Activated B cell treated with CpG ODN at 0.5 μM for 24 hours (primary cell): ENCODE data around the gene UBAC2. TPM values are rescaled to one million over a fixed set of nuclear protein-coding genes. Genes with fewer than 3 reads are reported as not detected.
A peak's percentile ranks its signal among the peaks of the same experiment; 100 is the strongest.
"Not testable (repeated sequence)": the region's sequence is repeated elsewhere in the genome, so short reads cannot be mapped to it uniquely, and the experiment has no call there.

Experiments
- ATAC-seq: fragments of 200-7000 bp; cut with Tn5 transposase; one replicate; pipeline ENCODE4 v1.10.0; 2021; ENCODE audit warnings: low read depth, mild to moderate bottlenecking, moderate library complexity
- CTCF ChIA-PET: fragments of 350-600 bp; sonication (Branson Sonifier 250); formaldehyde crosslinking; loops from one replicate; lab custom pipeline; 2021; ENCODE audit warnings: antibody characterized with exemption; lab: Charles Lee
- POLR2A ChIA-PET: fragments of 350-600 bp; sonication (Branson Sonifier 250); formaldehyde crosslinking; loops from one replicate; lab custom pipeline; 2021; ENCODE audit warnings: antibody characterized with exemption; lab: Charles Lee
- DNase-seq: peaks from one replicate; pipeline ENCODE4 v3.0.0; 2022
- H3K27ac Mint-ChIP-seq: one replicate; pipeline ENCODE4 v1.8.0; 2020; ENCODE audit warnings: mixed read lengths
- H3K27me3 Mint-ChIP-seq: one replicate; pipeline ENCODE4 v1.8.0; 2021; ENCODE audit warnings: mixed read lengths
- H3K36me3 Mint-ChIP-seq: one replicate; pipeline ENCODE4 v1.8.0; 2021; ENCODE audit warnings: low read depth, mixed read lengths
- H3K4me1 Mint-ChIP-seq: one replicate; pipeline ENCODE4 v1.8.0; 2021; ENCODE audit warnings: mixed read lengths
- H3K4me3 Mint-ChIP-seq: one replicate; pipeline ENCODE4 v1.8.0; 2020; ENCODE audit warnings: mild to moderate bottlenecking, mixed read lengths
- H3K9me3 Mint-ChIP-seq: one replicate; pipeline ENCODE4 v1.8.0; 2020; ENCODE audit warnings: mixed read lengths
- CTCF ChIP-seq: fragments of 200-600 bp; IDR thresholded peaks from one replicate; pipeline ENCODE4 v1.8.0; 2022; ENCODE audit warnings: antibody characterized with exemption, mild to moderate bottlenecking
- intact Hi-C: fragments of 100-400 bp; cut with micrococcal nuclease; formaldehyde crosslinking; loops from one replicate; pipeline ENCODE4 v1.15.1; 2024
- total RNA-seq: library from RNA; stranded (reverse); gene quantifications from 2 replicates; pipeline ENCODE4 v1.2.3, GENCODE V29; 2022

The UBAC2 gene
- total RNA-seq, 1 donor from 2014 or later, result 51.0 TPM

GRCh38 chr13:99227909-99228688, 27.4 kb downstream of the UBAC2 start:
- no peaks in the 10 kb centered on the region for H3K9me3 Mint-ChIP-seq
- DNase-seq, result no peak
- H3K27me3 Mint-ChIP-seq, result no peaks in the 10 kb centered on the region
- H3K36me3 Mint-ChIP-seq, result peaks cover 15% of the 10 kb centered on the region
- peak overlapping the region; percentile 76 for H3K4me3 Mint-ChIP-seq
- peaks cover 90% of the 10 kb centered on the region for H3K4me1 Mint-ChIP-seq
- CTCF ChIA-PET, result interaction anchor here (0.9 kb wide), 1 partner anchor 24 kb away, joined by 3 read pairs; no protein-coding TSS in a partner anchor
- H3K27ac Mint-ChIP-seq, result peak overlapping the region; percentile 88
- no peak for ATAC-seq
- POLR2A ChIA-PET, result interaction anchor here (0.7 to 1.7 kb wide), 6 partner anchors 10 to 30 kb away, joined by 3 to 8 read pairs (median 4); partner anchors contain the start of genes GPR18 and UBAC2
- intact Hi-C loops, result loop anchor here (1.0 to 2.0 kb wide), 7 partner anchors 9 to 55 kb away; partner anchors contain the start of gene UBAC2
- no peak for TF ChIP-seq CTCF

GRCh38 chr13:99228737-99229691, 28.4 kb downstream of the UBAC2 start:
- intact Hi-C loops, result loop anchor here (1.0 to 2.0 kb wide), 8 partner anchors 9 to 54 kb away; partner anchors contain the start of gene UBAC2
- H3K4me3 Mint-ChIP-seq, result peak overlapping the region; percentile 76
- peaks cover 87% of the 10 kb centered on the region for H3K4me1 Mint-ChIP-seq
- ATAC-seq, result peak; percentile 83
- ChIA-PET CTCF (interaction anchor here (1.0 kb wide), 1 partner anchor 37 kb away, joined by 3 read pairs; no protein-coding TSS in a partner anchor), POLR2A (interaction anchor here (1.0 to 1.2 kb wide), 3 partner anchors 9 to 29 kb away, joined by 4 to 7 read pairs (median 4); partner anchors contain the start of gene UBAC2)
- no peaks in the 10 kb centered on the region for H3K27me3 Mint-ChIP-seq
- peaks cover 12% of the 10 kb centered on the region for H3K36me3 Mint-ChIP-seq
- no peak for DNase-seq
- no peak for TF ChIP-seq CTCF
- H3K27ac Mint-ChIP-seq, result peak overlapping the region; percentile 88
- no peaks in the 10 kb centered on the region for H3K9me3 Mint-ChIP-seq

GRCh38 chr13:99230588-99230987, 29.9 kb downstream of the UBAC2 start:
- ATAC-seq, H3K9me3 Mint-ChIP-seq, intact Hi-C loops, H3K27ac Mint-ChIP-seq, H3K27me3 Mint-ChIP-seq, H3K4me3 Mint-ChIP-seq, DNase-seq: not testable (repeated sequence)
- Mint-ChIP-seq H3K36me3 (peaks cover 15% of the 10 kb centered on the region), H3K4me1 (peaks cover 85% of the 10 kb centered on the region)
- ChIA-PET CTCF (interaction anchor here (1.0 to 1.1 kb wide), 2 partner anchors 29 to 53 kb away, joined by 3 to 5 read pairs; no protein-coding TSS in a partner anchor), POLR2A (interaction anchor here (0.7 to 5.3 kb wide), 6 partner anchors 14 to 28 kb away, joined by 3 to 57 read pairs (median 9); partner anchors contain the start of genes GPR18 and UBAC2)

- Mint-ChIP-seq H3K4me3 (no peak overlapping the region), H3K36me3 (peaks cover 15% of the 10 kb centered on the region), H3K4me1 (peaks cover 84% of the 10 kb centered on the region), H3K9me3 (no peaks in the 10 kb centered on the region), H3K27ac (no peak overlapping the region), H3K27me3 (no peaks in the 10 kb centered on the region)
- TF ChIP-seq CTCF, result no peak
- POLR2A ChIA-PET, result interaction anchor here (0.7 to 5.3 kb wide), 7 partner anchors 14 to 28 kb away, joined by 3 to 57 read pairs (median 8); partner anchors contain the start of genes GPR18 and UBAC2
- DNase-seq (no peak), ATAC-seq (no peak)
- intact Hi-C loops, result no loop called here
- CTCF ChIA-PET, result interaction anchor here (1.0 to 1.1 kb wide), 2 partner anchors 29 to 54 kb away, joined by 3 to 5 read pairs; no protein-coding TSS in a partner anchor
These were observed 30.3 kb downstream of the UBAC2 start for GRCh38 chr13:99230991-99231390.

GRCh38 chr13:99231721-99232120, 31.1 kb downstream of the UBAC2 start:
- peak; percentile 43 for ATAC-seq
- no peak for DNase-seq
- H3K9me3 Mint-ChIP-seq, result no peaks in the 10 kb centered on the region
- peaks cover 11% of the 10 kb centered on the region for H3K36me3 Mint-ChIP-seq
- H3K4me1 Mint-ChIP-seq, result peaks cover 84% of the 10 kb centered on the region
- peak overlapping the region; percentile 73 for H3K27ac Mint-ChIP-seq
- H3K4me3 Mint-ChIP-seq, result peak overlapping the region; percentile 49
- H3K27me3 Mint-ChIP-seq, result no peaks in the 10 kb centered on the region
- CTCF ChIA-PET, result interaction anchor here (0.8 to 1.7 kb wide), 5 partner anchors 17 to 34 kb away, joined by 3 to 5 read pairs (median 3); no protein-coding TSS in a partner anchor
- POLR2A ChIA-PET, result interaction anchor here (0.6 to 5.3 kb wide), 8 partner anchors 8 to 271 kb away, joined by 3 to 57 read pairs (median 8); partner anchors contain the start of genes GPR18 and UBAC2
- no peak for TF ChIP-seq CTCF
- intact Hi-C loops, result no loop called here
